Measurements from ENCODE around the gene MRTFB.

DNA sequence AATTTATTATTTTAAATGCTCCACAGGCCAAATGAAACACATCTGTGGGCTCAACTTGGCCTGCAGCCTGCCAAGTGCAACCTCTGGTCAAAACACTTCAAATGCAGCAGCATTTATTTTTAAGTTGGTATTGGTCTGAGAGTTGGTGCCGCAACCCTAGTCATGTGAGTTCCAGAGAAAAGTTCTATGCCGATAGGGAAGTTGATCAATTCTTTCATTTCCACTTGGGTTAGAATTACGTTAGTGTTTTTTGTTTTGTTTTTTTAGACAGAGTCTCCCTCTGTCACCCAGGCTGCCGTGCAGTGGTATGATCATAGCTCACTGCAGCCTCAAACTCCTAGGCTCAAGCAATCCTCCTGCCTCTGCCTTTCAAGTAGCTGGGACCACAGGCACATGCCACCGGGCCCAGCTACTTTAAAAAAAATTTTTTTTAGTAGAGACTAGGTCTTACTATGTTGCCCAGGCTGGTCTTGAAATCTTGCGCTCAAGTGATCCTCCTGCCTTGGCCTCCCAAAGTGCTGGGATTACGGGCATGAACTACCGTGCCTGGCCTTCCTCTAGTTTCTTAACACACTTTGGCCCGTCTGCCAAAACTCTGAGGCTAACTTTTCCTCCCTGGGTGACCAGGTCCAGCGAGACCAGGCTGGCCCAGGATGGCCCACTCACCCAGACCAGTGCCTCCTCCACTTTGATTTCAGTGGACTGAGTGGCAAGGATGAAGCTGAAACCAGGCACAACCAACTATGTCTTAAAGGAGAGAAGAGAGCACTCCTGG is 221.1 kb downstream of the MRTFB start:
- TF ChIP-seq, protein P1, sequence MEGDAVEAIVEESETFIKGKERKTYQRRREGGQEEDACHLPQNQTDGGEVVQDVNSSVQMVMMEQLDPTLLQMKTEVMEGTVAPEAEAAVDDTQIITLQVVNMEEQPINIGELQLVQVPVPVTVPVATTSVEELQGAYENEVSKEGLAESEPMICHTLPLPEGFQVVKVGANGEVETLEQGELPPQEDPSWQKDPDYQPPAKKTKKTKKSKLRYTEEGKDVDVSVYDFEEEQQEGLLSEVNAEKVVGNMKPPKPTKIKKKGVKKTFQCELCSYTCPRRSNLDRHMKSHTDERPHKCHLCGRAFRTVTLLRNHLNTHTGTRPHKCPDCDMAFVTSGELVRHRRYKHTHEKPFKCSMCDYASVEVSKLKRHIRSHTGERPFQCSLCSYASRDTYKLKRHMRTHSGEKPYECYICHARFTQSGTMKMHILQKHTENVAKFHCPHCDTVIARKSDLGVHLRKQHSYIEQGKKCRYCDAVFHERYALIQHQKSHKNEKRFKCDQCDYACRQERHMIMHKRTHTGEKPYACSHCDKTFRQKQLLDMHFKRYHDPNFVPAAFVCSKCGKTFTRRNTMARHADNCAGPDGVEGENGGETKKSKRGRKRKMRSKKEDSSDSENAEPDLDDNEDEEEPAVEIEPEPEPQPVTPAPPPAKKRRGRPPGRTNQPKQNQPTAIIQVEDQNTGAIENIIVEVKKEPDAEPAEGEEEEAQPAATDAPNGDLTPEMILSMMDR (IDR thresholded peaks at IDR 0.05): no peak
- TF ChIP-seq POLR2A (IDR thresholded peaks at IDR 0.05): no peak
- no peak for TF ChIP-seq POLR2AphosphoS5 (IDR thresholded peaks at IDR 0.05)

All from suprapubic skin (tissue), 4 donors.